Measurements from ENCODE around the gene EEFSEC. TPM values are rescaled to one million over a fixed set of nuclear protein-coding genes. Genes with fewer than 3 reads are reported as not detected.

The EEFSEC gene
- total and polyA plus RNA-seq, 2 of the 8 experiments (the other 6 are each of a cell fraction or from before 2014, with no cell fraction given): 13.1 to 19.8 TPM

DNA sequence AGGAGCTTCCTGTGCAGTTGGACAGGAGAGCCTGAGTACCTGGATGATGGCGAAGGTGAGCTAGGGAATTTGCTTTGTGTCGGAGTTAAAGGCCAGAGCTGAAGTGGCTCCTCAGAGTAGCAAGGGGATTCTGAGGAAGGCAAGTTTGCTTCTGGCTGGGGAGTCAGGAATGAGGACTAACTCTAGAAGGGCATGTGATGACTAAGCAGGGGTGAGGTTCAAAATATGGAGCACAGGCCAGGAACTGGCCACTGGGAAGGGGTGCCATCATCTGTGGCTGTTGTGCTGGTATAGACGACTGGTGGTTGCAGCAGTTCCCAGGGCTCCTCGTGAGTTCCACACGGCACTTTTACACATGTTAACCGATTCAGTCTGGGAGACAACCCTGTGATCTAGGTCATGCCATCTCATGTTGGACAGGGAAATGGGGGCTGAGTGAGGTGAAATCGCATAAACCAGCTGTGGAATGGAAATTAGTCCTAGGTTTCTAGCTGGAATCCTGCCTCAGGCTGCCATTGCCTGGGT lies 100.8 kb downstream of the EEFSEC start (continued):
- TF ChIP-seq, protein P1, sequence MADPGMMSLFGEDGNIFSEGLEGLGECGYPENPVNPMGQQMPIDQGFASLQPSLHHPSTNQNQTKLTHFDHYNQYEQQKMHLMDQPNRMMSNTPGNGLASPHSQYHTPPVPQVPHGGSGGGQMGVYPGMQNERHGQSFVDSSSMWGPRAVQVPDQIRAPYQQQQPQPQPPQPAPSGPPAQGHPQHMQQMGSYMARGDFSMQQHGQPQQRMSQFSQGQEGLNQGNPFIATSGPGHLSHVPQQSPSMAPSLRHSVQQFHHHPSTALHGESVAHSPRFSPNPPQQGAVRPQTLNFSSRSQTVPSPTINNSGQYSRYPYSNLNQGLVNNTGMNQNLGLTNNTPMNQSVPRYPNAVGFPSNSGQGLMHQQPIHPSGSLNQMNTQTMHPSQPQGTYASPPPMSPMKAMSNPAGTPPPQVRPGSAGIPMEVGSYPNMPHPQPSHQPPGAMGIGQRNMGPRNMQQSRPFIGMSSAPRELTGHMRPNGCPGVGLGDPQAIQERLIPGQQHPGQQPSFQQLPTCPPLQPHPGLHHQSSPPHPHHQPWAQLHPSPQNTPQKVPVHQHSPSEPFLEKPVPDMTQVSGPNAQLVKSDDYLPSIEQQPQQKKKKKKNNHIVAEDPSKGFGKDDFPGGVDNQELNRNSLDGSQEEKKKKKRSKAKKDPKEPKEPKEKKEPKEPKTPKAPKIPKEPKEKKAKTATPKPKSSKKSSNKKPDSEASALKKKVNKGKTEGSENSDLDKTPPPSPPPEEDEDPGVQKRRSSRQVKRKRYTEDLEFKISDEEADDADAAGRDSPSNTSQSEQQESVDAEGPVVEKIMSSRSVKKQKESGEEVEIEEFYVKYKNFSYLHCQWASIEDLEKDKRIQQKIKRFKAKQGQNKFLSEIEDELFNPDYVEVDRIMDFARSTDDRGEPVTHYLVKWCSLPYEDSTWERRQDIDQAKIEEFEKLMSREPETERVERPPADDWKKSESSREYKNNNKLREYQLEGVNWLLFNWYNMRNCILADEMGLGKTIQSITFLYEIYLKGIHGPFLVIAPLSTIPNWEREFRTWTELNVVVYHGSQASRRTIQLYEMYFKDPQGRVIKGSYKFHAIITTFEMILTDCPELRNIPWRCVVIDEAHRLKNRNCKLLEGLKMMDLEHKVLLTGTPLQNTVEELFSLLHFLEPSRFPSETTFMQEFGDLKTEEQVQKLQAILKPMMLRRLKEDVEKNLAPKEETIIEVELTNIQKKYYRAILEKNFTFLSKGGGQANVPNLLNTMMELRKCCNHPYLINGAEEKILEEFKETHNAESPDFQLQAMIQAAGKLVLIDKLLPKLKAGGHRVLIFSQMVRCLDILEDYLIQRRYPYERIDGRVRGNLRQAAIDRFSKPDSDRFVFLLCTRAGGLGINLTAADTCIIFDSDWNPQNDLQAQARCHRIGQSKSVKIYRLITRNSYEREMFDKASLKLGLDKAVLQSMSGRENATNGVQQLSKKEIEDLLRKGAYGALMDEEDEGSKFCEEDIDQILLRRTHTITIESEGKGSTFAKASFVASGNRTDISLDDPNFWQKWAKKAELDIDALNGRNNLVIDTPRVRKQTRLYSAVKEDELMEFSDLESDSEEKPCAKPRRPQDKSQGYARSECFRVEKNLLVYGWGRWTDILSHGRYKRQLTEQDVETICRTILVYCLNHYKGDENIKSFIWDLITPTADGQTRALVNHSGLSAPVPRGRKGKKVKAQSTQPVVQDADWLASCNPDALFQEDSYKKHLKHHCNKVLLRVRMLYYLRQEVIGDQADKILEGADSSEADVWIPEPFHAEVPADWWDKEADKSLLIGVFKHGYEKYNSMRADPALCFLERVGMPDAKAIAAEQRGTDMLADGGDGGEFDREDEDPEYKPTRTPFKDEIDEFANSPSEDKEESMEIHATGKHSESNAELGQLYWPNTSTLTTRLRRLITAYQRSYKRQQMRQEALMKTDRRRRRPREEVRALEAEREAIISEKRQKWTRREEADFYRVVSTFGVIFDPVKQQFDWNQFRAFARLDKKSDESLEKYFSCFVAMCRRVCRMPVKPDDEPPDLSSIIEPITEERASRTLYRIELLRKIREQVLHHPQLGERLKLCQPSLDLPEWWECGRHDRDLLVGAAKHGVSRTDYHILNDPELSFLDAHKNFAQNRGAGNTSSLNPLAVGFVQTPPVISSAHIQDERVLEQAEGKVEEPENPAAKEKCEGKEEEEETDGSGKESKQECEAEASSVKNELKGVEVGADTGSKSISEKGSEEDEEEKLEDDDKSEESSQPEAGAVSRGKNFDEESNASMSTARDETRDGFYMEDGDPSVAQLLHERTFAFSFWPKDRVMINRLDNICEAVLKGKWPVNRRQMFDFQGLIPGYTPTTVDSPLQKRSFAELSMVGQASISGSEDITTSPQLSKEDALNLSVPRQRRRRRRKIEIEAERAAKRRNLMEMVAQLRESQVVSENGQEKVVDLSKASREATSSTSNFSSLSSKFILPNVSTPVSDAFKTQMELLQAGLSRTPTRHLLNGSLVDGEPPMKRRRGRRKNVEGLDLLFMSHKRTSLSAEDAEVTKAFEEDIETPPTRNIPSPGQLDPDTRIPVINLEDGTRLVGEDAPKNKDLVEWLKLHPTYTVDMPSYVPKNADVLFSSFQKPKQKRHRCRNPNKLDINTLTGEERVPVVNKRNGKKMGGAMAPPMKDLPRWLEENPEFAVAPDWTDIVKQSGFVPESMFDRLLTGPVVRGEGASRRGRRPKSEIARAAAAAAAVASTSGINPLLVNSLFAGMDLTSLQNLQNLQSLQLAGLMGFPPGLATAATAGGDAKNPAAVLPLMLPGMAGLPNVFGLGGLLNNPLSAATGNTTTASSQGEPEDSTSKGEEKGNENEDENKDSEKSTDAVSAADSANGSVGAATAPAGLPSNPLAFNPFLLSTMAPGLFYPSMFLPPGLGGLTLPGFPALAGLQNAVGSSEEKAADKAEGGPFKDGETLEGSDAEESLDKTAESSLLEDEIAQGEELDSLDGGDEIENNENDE (IDR thresholded peaks at IDR 0.05; ENCODE audit: insufficient replicate concordance, low read length): no peak
- no peak for TF ChIP-seq NANOG (IDR thresholded peaks at IDR 0.05; ENCODE audit: insufficient read depth, low read depth, low read length, poor library complexity, severe bottlenecking)
- TF ChIP-seq RNF2 (IDR thresholded peaks at IDR 0.05; ENCODE audit: borderline replicate concordance, low read depth, low read length, missing control alignments, poor library complexity, severe bottlenecking): no peak
- TF ChIP-seq SAP30 (IDR thresholded peaks at IDR 0.05; ENCODE audit: insufficient read depth, insufficient replicate concordance, low read length): no peak
- no peak for TF ChIP-seq SUZ12 (IDR thresholded peaks at IDR 0.05; ENCODE audit: low read length)
